GM12874 (cell line): Measurements from ENCODE around the gene INS.
A peak's percentile ranks its signal among the peaks of the same experiment; 100 is the strongest.

Source experiments
- CTCF ChIP-seq: IDR thresholded peaks from 2 replicates; pipeline ENCODE4 v1.5.1; 2011; ENCODE audit warnings: low read depth, mild to moderate bottlenecking, control low read depth, low read length, moderate library complexity; ENCODE audit not compliant: insufficient read depth

INS gene

DNA sequence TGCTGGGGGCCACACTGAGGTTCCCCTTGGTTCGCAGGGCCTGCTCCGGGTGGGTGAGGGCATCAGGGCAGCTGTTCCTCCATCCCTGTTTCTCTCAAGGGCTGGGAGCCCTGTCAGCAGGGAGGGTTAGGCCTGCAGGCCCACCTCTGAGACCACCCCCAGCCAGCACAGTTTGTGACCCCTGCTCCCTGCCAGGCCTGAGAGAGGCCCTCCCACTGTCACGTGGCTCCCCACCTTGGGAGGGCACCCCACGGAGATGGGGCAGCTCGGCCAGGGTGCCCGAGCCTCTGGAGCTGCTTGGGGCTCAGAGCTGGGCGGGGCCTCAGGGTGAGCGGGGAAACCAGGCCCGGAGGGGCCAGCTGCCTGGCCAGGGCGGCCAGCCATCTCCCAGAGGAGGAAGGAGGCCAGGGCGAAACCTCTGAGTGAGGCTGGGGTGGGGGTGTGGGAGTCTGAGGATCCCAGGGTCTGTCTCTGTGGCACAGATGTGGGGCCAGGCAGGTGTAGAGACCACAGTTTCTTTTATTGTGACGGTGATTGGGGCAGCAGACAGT is 2.5 kb upstream of the INS start:
- no peak for TF ChIP-seq CTCF

DNA sequence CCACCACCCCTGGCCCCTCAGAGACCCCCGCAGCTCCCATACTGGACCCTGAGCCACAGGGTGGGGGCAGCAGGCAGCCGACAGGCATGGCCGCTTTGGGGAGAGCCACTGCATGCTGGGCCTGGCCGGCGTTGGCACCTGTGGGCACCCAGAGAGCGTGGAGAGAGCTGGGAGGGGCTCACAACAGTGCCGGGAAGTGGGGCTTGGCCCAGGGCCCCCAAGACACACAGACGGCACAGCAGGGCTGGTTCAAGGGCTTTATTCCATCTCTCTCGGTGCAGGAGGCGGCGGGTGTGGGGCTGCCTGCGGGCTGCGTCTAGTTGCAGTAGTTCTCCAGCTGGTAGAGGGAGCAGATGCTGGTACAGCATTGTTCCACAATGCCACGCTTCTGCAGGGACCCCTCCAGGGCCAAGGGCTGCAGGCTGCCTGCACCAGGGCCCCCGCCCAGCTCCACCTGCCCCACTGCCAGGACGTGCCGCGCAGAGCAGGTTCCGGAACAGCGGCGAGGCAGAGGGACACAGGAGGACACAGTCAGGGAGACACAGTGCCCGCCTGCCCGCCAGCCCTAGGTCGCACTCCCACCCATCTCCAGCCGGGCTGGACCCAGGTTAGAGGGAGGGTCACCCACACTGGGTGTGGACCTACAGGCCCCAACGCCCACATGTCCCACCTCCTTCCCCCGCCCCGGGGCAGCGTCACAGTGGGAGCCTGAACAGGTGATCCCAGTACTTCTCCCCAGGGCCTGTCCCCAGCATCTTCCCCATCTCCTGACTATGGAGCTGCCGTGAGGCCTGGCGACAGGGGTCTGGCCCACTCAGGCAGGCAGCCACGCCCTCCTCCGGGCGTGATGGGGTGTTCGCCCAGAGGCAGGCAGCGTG is 1.2 kb downstream of the INS start:
- no peak for TF ChIP-seq CTCF

- TF ChIP-seq CTCF = no peak
Measured at GRCh38 chr11:2158966-2159365, 2.0 kb downstream of the INS start.

DNA sequence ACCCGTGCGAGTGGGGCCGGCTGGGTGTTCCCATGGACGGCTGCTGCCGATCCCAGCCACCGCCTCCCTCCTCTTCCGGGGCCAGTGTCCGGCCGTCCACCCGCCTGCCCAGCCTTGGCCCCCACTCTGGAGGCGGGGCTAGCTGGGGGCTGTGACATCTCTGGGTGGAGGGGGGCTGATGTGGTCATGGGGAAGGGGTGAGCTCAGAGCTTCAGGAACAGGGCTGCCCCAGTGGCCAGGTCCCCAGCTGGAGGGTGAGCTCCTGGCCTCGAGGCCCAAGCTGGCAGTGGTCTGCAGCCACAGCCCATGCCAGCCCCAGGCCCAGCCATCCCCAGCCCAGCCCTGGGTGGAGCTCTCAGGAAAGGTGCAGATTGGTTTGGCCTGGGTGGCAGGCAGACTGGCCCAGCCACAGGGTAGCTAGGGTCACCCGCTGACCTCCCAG is 2.7 kb downstream of the INS start:
- no peak for TF ChIP-seq CTCF

- no peak for TF ChIP-seq CTCF
Measured at GRCh38 chr11:2157294-2158040, 3.5 kb downstream of the INS start.

GRCh38 chr11:2156416-2157182 is 4.4 kb downstream of the INS start:
- peak; percentile 90 for TF ChIP-seq CTCF
